Body of pancreas (tissue), 4 donors: ENCODE measurements around the gene TMEM266. TPM values are rescaled to one million over a fixed set of nuclear protein-coding genes. Genes with fewer than 3 reads are reported as not detected.

ENCODE experiments used
- ATAC-seq: fragments of 150-250 bp; one replicate; pipeline ENCODE4 v1.9.1; 2016
- DNase-seq, 4 donors: peaks; one replicate each; pipeline ENCODE4 v3.0.0-alpha.2; 2019
- H3K27ac ChIP-seq, 4 donors: fragments of 200-600 bp; sonication (generic); 1 replicate in 3 of 4; 2 replicates in 1 of 4; pipeline versions ENCODE4 v1.5.1 to v1.6.1; 2016 to 2019; ENCODE audit warnings: mild to moderate bottlenecking in 1 of 4, mixed read lengths in 1 of 4, moderate library complexity in 1 of 4
- H3K27me3 ChIP-seq, 2 donors: fragments of 200-600 bp; sonication (generic); one replicate each; pipeline ENCODE4 v1.6.0; 2016; ENCODE audit warnings: mild to moderate bottlenecking in 1 of 2
- H3K36me3 ChIP-seq, 2 donors: fragments of 200-600 bp; sonication (generic); replicated peaks in 1 of 2; 2 replicates each; pipeline ENCODE4 v1.5.1; 2016; ENCODE audit warnings: low read depth in 2 of 2; ENCODE audit not compliant: insufficient read depth in 1 of 2
- H3K4me1 ChIP-seq: fragments of 200-600 bp; sonication (generic); one replicate; pipeline ENCODE4 v1.6.0; 2016
- H3K4me3 ChIP-seq, 2 donors: fragments of 200-600 bp; sonication (generic); 1 replicate in 1 of 2; 2 replicates in 1 of 2; pipeline ENCODE4 v1.5.1; 2016 to 2019
- H3K9me3 ChIP-seq, 3 donors: fragments of 200-600 bp; sonication (generic); 1 replicate in 2 of 3; 2 replicates in 1 of 3; pipeline ENCODE4 v1.5.1; 2016
- CTCF ChIP-seq, 7 experiments: fragments of 450-650 bp in 4 of 7; fragments of 200-600 bp in 3 of 7; sonication (generic) in 3 of 7; IDR thresholded peaks; one replicate each; pipeline ENCODE4 v1.5.1; 2016 to 2019; ENCODE audit warnings: antibody characterized with exemption in 7 of 7
- POLR2A ChIP-seq, 3 donors: fragments of 450-650 bp; IDR thresholded peaks; one replicate each; pipeline ENCODE4 v1.6.1; 2016; ENCODE audit warnings: antibody characterized with exemption in 3 of 3, mild to moderate bottlenecking in 2 of 3
- WGBS, 2 donors: methylation state at CpG; one replicate each; pipeline ENCODE4 v1.1.5; 2017; 5-methylcytosine and 5-hydroxymethylcytosine counted together
- intact Hi-C: fragments of 100-400 bp; cut with DNase I; formaldehyde crosslinking; loops from one replicate; pipeline ENCODE4 v1.15.1; 2023
- total RNA-seq, 2 donors: library from RNA; depleted of rRNA; stranded (reverse); fragments of >200 nt; gene quantifications; one replicate each; pipeline ENCODE4 v1.1.0, GENCODE V29; 2016

The TMEM266 gene
- total RNA-seq, 2 donors from 2014 or later = 0.66 to 9.1 TPM

GRCh38 chr15:76134537-76134936 lies 74.8 kb downstream of the TMEM266 start:
- TF ChIP-seq CTCF (IDR thresholded peaks at IDR 0.05) = no peak
- no peak for TF ChIP-seq POLR2A (IDR thresholded peaks at IDR 0.05)
- ATAC-seq (no peak), DNase-seq (no peak)
- intact Hi-C loops = no loop called here
- 83 to 89% methylated on average over 1 of the region's 1 CpG for WGBS, 2 donors
- Histone ChIP-seq H3K4me1 (peaks cover 3% of the 10 kb centered on the region), H3K27me3 (no peaks in the 10 kb centered on the region), H3K9me3 (no peaks in the 10 kb centered on the region), H3K27ac (no peak overlapping the region), H3K36me3 (no peaks in the 10 kb centered on the region), H3K4me3 (no peak overlapping the region)

DNA sequence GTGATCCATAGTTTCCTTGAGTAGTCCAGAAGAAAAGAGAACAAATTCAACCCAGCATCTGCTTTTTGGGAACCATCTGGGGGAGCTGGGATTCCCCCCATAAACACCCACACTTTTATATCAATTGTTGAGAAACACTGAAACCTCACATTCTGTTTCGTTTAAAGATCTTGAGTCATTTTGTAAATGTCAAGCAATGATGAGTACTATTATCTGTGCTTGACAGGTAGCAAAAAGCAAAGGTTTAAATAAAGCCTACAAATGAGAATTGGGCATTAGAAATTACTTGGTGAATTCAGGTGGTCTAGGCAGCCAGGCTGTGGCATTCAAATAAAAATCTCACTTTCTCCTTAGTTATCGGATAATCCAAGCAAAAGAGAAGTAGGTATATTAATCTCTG lies 75.7 kb downstream of the TMEM266 start:
- Histone ChIP-seq H3K36me3 (no peaks in the 10 kb centered on the region), H3K27me3 (no peaks in the 10 kb centered on the region), H3K27ac (no peak overlapping the region), H3K4me1 (peaks cover 12% of the 10 kb centered on the region), H3K4me3 (no peak overlapping the region), H3K9me3 (no peaks in the 10 kb centered on the region)
- no peak for DNase-seq
- TF ChIP-seq CTCF (IDR thresholded peaks at IDR 0.05) = no peak
- TF ChIP-seq POLR2A (IDR thresholded peaks at IDR 0.05) = no peak
- intact Hi-C loops = loop anchor here (5.0 kb wide), 1 partner anchor 73 kb away; no protein-coding TSS in a partner anchor
- WGBS, 2 donors = 84 to 94% methylated on average over 2 of the region's 2 CpGs
- no peak for ATAC-seq

DNA sequence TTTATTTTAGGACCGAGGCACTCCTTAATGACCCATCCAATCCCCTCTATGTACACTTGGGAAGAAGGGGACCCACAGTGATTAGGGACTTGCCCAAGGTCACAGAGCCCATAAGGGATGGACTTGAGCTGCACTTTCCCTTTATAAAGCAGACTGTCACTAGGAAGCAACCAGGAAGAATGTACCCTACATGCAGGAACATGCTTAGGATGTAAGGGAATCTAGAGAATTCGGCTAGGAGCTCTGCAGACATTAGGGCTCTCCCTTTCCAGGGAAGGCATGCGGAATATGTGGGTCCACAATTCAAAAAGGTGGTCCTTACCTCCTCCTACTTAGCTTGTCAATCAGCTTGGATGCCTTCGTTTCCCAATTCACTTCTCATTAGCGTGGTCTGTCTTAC lies 78.7 kb downstream of the TMEM266 start:
- TF ChIP-seq POLR2A (IDR thresholded peaks at IDR 0.05) (no peak), CTCF (IDR thresholded peaks at IDR 0.05) (no peak)
- Histone ChIP-seq H3K9me3 (no peaks in the 10 kb centered on the region), H3K4me1 (peaks cover 12% of the 10 kb centered on the region), H3K27me3 (no peaks in the 10 kb centered on the region), H3K27ac (no peak overlapping the region), H3K36me3 (no peaks in the 10 kb centered on the region), H3K4me3 (no peak overlapping the region)
- DNase-seq (no peak), ATAC-seq (no peak)
- WGBS, 2 donors = 71 to 84% methylated on average over 5 of the region's 5 CpGs
- intact Hi-C loops = loop anchor here (5.0 kb wide), 1 partner anchor 76 kb away; no protein-coding TSS in a partner anchor

DNA sequence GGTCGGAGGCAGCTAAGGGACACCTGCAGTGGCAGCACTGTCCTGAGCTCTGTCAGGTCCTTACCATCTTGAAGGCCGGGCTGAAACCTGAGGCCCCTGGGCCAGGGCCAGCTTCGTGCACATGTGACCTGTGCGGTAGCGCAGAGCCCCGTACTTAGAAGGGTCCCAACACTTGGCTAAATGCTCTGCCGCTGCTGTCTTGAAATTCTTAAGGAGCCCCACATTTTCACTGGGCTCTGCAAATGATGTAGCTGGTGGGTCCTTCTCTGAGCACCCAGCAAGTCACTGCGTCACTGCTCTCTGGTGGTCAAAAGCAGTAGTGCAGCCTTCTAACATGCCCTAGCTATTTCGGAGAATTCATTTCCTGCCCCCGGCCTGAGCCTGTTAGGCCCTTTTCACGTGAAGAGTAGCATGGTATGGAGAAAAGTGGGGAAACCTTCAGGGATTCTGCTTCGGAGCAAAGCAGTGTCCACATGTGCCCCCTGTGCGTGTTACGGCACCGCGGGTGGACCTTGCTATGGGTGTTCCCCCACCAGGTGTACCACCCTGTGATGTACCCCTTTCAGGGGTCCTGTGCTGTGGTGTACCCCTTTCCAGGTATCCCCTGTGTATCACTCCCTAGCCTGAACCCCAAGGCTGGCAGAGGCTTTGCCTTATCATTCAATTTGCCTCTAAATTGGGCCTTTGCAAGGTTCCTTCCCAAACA lies 79.7 kb downstream of the TMEM266 start:
- intact Hi-C loops = loop anchor here (5.0 kb wide), 1 partner anchor 77 kb away; no protein-coding TSS in a partner anchor
- DNase-seq = peak; percentile 77 to 89 (median 86)
- 29 to 34% methylated on average over 15 to 16 of the region's 16 CpGs for WGBS, 2 donors
- H3K27me3 ChIP-seq = no peaks in the 10 kb centered on the region
- no peak for TF ChIP-seq POLR2A (IDR thresholded peaks at IDR 0.05)
- peak; percentile 88 to 95 (median 92) for TF ChIP-seq CTCF (IDR thresholded peaks at IDR 0.05)
- ATAC-seq = peak; percentile 91
- no peak overlapping the region for H3K4me3 ChIP-seq
- peaks cover 12% of the 10 kb centered on the region for H3K4me1 ChIP-seq
- no peaks in the 10 kb centered on the region for H3K36me3 ChIP-seq
- no peak overlapping the region for H3K27ac ChIP-seq
- no peaks in the 10 kb centered on the region for H3K9me3 ChIP-seq

DNA sequence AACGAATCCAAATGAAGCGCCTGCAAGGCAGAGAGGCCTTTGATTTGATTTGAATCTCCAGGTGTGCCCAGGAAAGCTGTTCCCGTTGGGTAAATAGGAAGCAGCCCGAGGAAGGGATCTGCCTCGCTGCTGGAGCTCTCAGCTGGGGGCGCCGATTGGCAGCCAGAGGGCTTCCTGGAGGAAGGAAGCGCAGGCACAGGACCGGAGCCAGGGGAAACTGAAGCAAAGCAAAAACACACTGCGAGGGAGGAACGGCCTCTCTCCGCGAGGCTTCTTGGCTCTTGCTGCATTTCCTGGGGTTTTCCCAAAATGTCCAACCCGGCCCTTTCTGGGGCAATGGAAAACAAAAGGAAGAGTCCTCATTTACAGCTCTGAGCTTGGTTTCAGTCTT lies 80.3 kb downstream of the TMEM266 start:
- 50 to 56% methylated on average over 11 to 14 of the region's 14 CpGs for WGBS, 2 donors
- Histone ChIP-seq H3K4me1 (peaks cover 12% of the 10 kb centered on the region), H3K9me3 (no peaks in the 10 kb centered on the region), H3K27me3 (no peaks in the 10 kb centered on the region), H3K4me3 (no peak overlapping the region), H3K36me3 (no peaks in the 10 kb centered on the region), H3K27ac (no peak overlapping the region)
- ATAC-seq (peak; percentile 26), DNase-seq (no peak)
- intact Hi-C loops = no loop called here
- TF ChIP-seq POLR2A (IDR thresholded peaks at IDR 0.05) (no peak), CTCF (IDR thresholded peaks at IDR 0.05) (no peak)
